ENCODE measurements around the gene SRCAP.

DNA sequence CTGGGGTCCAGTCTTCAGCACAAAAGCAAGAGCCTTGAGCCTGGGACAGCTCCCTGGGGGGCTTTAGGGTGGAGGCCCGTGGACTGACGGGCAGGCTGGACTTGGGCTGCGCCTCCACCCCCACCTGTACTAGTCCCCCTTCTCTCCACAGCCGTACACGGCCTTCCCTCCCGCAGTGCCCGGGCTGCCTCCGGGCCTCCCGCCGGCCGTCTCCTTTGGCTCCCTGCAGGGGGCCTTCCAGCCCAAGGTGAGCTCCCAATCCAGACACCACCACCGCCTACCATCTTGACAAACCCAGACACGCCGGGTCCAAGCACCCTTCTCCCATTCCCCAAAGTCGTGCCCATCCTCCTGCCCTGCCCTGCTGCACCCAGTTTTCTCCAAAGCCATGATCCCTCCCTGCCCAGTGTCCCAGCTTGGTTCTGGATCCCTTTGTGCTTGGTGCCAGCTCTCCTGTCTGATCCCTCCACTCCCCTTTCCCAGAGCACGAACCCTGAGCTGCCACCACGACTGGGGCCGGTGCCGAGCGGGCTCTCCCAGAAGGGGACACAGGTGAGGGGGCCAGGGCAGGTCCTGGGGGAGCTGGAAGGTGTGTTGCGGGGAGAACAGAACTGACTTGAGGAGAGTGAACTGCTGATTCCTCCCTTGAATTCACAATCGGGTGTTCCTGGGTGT, 33.7 kb upstream of the SRCAP start:
- TF ChIP-seq, protein P1, sequence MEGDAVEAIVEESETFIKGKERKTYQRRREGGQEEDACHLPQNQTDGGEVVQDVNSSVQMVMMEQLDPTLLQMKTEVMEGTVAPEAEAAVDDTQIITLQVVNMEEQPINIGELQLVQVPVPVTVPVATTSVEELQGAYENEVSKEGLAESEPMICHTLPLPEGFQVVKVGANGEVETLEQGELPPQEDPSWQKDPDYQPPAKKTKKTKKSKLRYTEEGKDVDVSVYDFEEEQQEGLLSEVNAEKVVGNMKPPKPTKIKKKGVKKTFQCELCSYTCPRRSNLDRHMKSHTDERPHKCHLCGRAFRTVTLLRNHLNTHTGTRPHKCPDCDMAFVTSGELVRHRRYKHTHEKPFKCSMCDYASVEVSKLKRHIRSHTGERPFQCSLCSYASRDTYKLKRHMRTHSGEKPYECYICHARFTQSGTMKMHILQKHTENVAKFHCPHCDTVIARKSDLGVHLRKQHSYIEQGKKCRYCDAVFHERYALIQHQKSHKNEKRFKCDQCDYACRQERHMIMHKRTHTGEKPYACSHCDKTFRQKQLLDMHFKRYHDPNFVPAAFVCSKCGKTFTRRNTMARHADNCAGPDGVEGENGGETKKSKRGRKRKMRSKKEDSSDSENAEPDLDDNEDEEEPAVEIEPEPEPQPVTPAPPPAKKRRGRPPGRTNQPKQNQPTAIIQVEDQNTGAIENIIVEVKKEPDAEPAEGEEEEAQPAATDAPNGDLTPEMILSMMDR (IDR thresholded peaks at IDR 0.05): no peak
- TF ChIP-seq POLR2A (IDR thresholded peaks at IDR 0.05) (no peak), POLR2AphosphoS5 (IDR thresholded peaks at IDR 0.05) (no peak)

Data from sigmoid colon (tissue), 4 donors.